ENCODE data around the gene ETV4. TPM values are rescaled to one million over a fixed set of nuclear protein-coding genes. Genes with fewer than 3 reads are reported as not detected.
A peak's percentile ranks its signal among the peaks of the same experiment; 100 is the strongest.
"Not testable (repeated sequence)": the region's sequence is repeated elsewhere in the genome, so short reads cannot be mapped to it uniquely, and the experiment has no call there.

ETV4 gene
- total RNA-seq, 1 donor from 2014 or later: 11.0 TPM

DNA sequence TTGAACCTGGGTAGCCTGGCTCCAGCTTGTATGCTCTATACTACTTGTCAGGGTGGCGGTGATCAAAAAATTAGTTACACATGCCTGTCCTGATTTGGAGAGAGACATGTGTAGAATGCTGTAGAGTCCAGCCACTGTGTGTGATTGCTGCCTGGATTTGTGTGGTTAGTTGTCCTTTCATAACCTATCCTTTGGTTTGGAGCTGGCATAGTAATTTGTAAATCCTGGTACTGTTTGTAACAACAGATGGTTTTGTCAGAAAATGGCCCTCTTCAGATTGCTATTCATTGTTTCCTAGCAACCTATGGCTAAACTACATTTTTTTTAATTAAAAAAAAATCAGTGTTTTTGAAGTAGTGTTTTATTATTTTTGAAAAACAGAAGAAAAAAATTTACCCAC, 30.5 kb downstream of the ETV4 start:
- Mint-ChIP-seq H3K27ac (no peak overlapping the region), H3K27me3 (ENCODE audit: low read depth) (no peaks in the 10 kb centered on the region), H3K36me3 (ENCODE audit: low read depth) (peaks cover 67% of the 10 kb centered on the region), H3K9me3 (no peaks in the 10 kb centered on the region), H3K4me3 (ENCODE audit: low read depth) (no peak overlapping the region), H3K4me1 (ENCODE audit: low read depth) (peaks cover 8% of the 10 kb centered on the region)
- DNase-seq (ENCODE audit: low spot score): no peak
- intact Hi-C loops (cut with micrococcal nuclease): no loop called here

DNA sequence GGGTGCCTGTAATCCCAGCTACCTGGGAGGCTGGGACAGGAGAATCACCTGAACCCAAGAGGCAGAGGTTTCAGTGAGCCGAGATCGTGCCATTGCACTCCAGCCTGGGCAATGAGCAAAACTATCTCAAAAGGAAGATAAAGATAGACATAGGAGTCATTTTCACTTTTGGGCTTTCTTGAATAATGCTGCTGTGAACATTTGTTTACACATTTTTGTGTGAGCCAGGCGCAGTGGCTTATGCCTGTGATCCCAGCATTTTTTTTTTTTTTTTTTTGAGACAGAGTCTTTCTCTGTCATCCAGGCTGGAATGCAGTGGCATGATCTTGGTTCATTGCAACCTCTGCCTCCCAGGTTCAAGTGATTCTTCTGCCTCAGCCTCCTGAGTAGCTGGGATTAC, 34.9 kb downstream of the ETV4 start:
- H3K27me3 Mint-ChIP-seq (ENCODE audit: low read depth); H3K4me1 Mint-ChIP-seq (ENCODE audit: low read depth); H3K9me3 Mint-ChIP-seq; H3K4me3 Mint-ChIP-seq (ENCODE audit: low read depth); DNase-seq (ENCODE audit: low spot score); intact Hi-C loops (cut with micrococcal nuclease); H3K27ac Mint-ChIP-seq: not testable (repeated sequence)
- peaks cover 61% of the 10 kb centered on the region for H3K36me3 Mint-ChIP-seq (ENCODE audit: low read depth)

DNA sequence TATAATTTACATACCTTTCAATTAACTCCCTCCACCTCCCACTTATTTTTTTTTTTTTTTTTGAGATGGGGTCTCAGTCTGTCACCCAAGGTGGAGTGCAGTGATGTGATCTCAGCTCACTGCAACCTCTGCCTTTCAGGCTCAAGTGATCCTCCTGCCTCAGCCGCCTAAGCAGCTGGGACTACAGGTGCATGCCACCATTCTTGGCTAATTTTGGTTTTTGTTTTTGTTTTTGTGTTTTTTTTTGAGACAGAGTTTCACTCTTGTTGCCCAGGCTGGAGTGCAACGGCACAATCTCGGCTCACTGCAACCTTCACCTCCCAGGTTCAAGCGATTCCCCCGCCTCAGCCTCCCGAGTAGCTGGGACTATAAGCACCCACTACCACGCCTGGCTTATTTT, 36.7 kb downstream of the ETV4 start:
- H3K36me3 Mint-ChIP-seq (ENCODE audit: low read depth): peaks cover 64% of the 10 kb centered on the region
- H3K9me3 Mint-ChIP-seq; DNase-seq (ENCODE audit: low spot score); H3K27me3 Mint-ChIP-seq (ENCODE audit: low read depth); H3K4me3 Mint-ChIP-seq (ENCODE audit: low read depth); H3K27ac Mint-ChIP-seq; intact Hi-C loops (cut with micrococcal nuclease); H3K4me1 Mint-ChIP-seq (ENCODE audit: low read depth): not testable (repeated sequence)

DNA sequence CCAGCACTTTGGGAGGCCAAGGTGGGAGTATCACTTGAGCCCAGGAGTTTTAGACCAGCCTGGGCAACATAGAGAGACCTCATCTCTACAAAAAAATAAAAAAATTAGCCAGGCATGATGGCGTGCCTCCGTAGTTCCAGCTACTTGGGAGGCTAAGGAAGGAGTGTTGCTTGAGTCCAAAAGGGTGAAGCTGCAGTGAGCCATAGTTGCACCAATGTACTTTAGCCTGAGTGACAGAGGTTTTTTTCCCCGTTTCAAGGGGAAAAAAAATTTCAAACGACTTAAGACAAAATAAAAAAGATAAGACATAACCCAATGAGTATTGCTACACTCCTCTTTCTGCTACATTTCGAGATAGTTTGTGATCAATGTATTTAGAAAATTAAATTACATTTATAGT, 55.5 kb downstream of the ETV4 start:
- H3K4me1 Mint-ChIP-seq (ENCODE audit: low read depth): peaks cover 6% of the 10 kb centered on the region
- no peak overlapping the region for H3K4me3 Mint-ChIP-seq (ENCODE audit: low read depth)
- H3K9me3 Mint-ChIP-seq: no peaks in the 10 kb centered on the region
- no peaks in the 10 kb centered on the region for H3K27me3 Mint-ChIP-seq (ENCODE audit: low read depth)
- DNase-seq (ENCODE audit: low spot score): no peak
- intact Hi-C loops (cut with micrococcal nuclease): no loop called here
- peaks cover 45% of the 10 kb centered on the region for H3K36me3 Mint-ChIP-seq (ENCODE audit: low read depth)
- no peak overlapping the region for H3K27ac Mint-ChIP-seq

DNA sequence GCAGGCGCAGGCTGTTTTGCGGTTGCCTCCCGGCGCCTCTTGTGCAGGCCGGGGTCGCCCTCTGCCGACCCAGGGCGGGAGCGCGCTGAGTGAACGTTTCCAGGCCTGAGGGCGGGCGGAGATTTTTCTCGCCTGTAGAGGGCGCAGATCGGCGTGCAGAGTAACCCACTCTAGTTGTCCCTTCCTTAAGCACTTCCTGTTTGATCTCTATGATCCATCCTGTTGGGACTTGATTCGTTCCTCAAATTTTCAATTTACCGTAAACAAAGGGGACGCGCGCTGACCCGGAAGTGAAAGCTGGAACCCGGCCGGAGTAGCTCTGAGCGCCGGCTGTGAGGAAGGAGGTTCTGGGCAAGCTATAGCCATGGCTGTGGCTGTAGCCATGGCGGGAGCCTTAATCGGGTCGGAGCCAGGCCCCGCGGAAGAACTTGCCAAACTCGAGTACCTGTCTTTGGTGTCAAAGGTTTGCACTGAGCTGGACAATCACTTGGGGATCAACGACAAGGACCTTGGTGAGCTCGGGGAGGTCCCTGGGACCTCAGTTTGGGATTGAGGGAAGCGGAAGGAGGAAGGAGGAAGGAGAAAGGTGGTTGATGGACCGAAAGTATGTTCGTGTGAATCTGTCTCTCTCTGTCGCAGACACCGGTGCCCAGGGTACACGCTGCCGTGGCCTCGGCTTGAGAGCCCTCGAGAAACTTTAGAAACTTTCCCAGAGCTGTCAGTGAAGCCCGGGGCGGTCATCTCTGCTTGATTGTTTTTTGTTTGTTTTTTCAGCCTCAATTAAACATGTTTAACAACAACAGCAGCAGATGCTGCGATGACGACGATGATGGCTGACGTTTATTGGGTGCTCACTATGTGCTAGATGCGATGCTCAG, 62.2 kb downstream of the ETV4 start, which contains the start of gene DHX8:
TSS of gene DHX8 (plus strand) at position 302 of the 878 bp plus-strand sequence. CDS start at position 365, 63 bp downstream.
- DNase-seq (ENCODE audit: low spot score): peak; percentile 98
- Mint-ChIP-seq H3K4me3 (ENCODE audit: low read depth) (peak within 1 kb of the TSS; percentile 100), H3K36me3 (ENCODE audit: low read depth) (peaks cover 3% of the 10 kb centered on the region), H3K27ac (peak within 1 kb of the TSS; percentile 96), H3K4me1 (ENCODE audit: low read depth) (peaks cover 17% of the 10 kb centered on the region), H3K9me3 (no peaks in the 10 kb centered on the region), H3K27me3 (ENCODE audit: low read depth) (no peaks in the 10 kb centered on the region)
- intact Hi-C loops (cut with micrococcal nuclease): loop anchor here (1.0 to 5.0 kb wide), 6 partner anchors 63 to 462 kb away; partner anchors contain the start of genes ETV4 and VAT1

DNA sequence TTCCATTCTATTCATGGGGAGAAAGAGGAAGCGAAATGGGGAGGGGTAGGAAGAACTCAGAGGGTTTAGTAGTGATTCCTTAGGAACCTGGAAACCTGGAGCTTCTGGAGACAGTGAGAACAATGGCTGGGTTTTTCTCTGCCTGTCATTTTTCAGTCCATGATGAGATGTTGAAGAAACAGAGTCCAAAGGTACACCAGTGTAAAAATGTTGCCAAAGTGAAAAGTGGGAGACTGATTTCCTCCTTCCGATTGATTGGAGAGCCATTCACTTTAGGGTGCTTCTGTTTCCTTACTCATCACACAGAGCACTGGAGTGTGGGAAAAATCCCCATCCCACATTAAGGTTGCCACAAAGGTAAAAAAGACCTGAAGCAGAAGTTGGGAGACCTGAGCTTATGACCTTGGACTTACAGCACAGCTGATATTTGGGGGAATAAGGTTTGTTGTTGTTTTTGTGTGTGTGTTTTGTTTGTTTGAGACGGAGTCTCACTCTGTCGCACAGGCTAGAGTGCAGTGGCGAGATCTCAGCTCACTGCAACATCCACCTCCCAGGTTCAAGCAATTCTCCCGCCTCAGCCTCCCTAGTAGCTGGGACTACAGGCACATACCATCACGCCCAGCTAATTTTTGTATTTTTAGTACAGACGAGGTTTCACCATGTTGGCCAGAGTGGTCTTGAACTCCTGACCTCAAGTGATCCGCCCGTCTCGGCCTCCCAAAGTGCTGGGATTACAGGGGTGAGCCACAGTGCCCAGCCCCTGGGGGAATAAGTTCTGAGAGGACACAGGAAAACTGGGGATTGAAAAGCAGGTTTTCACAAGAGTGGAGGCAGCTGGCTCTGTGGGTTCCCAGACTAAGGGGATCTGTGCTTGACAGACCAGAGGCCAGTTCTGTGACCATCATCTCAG, 63.8 kb downstream of the ETV4 start:
- H3K27ac Mint-ChIP-seq: no peak overlapping the region
- no peaks in the 10 kb centered on the region for H3K27me3 Mint-ChIP-seq (ENCODE audit: low read depth)
- H3K4me1 Mint-ChIP-seq (ENCODE audit: low read depth): peaks cover 17% of the 10 kb centered on the region
- no peaks in the 10 kb centered on the region for H3K9me3 Mint-ChIP-seq
- H3K36me3 Mint-ChIP-seq (ENCODE audit: low read depth): peaks cover 3% of the 10 kb centered on the region
- DNase-seq (ENCODE audit: low spot score): no peak
- no peak overlapping the region for H3K4me3 Mint-ChIP-seq (ENCODE audit: low read depth)
- intact Hi-C loops (cut with micrococcal nuclease): loop anchor here (1.0 to 5.0 kb wide), 6 partner anchors 64 to 460 kb away; partner anchors contain the start of genes ETV4 and VAT1

DNA sequence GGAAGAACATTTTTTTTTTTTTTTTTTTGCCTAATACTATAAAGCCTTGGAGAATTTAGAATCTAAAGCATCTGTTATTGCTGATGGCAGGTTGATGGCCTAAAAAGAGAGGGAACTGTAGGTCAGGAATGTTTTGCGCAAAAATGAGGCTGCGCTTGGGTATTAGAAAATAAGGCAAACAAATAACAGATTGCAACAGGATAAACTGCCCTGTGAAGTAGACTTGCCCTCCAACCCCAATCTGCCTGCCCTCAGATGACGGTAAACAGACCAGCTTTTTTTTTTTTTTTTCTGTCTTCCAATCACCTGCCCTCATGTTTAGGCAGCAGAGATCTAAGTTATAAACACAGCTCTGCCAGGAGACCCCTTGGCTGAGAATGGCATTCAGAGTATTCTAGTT, 66.2 kb downstream of the ETV4 start:
- Mint-ChIP-seq H3K9me3 (no peaks in the 10 kb centered on the region), H3K4me3 (ENCODE audit: low read depth) (no peak overlapping the region)
- intact Hi-C loops (cut with micrococcal nuclease): loop anchor here (5.0 kb wide), 2 partner anchors 138 to 458 kb away; partner anchors contain the start of gene VAT1

More for the DNA sequence above, 66.2 kb downstream of the ETV4 start:
- Mint-ChIP-seq H3K27me3 (ENCODE audit: low read depth) (no peaks in the 10 kb centered on the region), H3K36me3 (ENCODE audit: low read depth) (peaks cover 3% of the 10 kb centered on the region), H3K27ac (no peak overlapping the region), H3K4me1 (ENCODE audit: low read depth) (peaks cover 8% of the 10 kb centered on the region)
- no peak for DNase-seq (ENCODE audit: low spot score)

Other genes with a start within 250 kb of the ETV4 start
- 4.0 and 4.9 TPM in 2 replicates for gene ARL4D, start 147.3 kb downstream of the ETV4 start, total RNA-seq
- gene DHX8, start 62.4 kb downstream of the ETV4 start, total RNA-seq: 53.2 and 56.8 TPM in 2 replicates
- gene MEOX1, start 115.6 kb upstream of the ETV4 start, total RNA-seq: 1.4 and 1.8 TPM in 2 replicates
- gene SOST, start 212.5 kb upstream of the ETV4 start, total RNA-seq: not detected in 2 replicates
- gene DUSP3, start 232.6 kb upstream of the ETV4 start, total RNA-seq: 12.6 and 14.8 TPM in 2 replicates
- not detected in 2 replicates for gene CFAP97D1, start 234.1 kb upstream of the ETV4 start, total RNA-seq